H1 (cell line): ENCODE measurements around the gene TNPO3. TPM values are rescaled to one million over a fixed set of nuclear protein-coding genes. Genes with fewer than 3 reads are reported as not detected.

Experiments used
- FOSL1 ChIP-seq: IDR thresholded peaks from 2 replicates; pipeline ENCODE4 v1.6.1; 2011; ENCODE audit warnings: mild to moderate bottlenecking, low read depth, low read length, moderate library complexity; ENCODE audit not compliant: insufficient read depth
- SRF ChIP-seq: IDR thresholded peaks from 2 replicates; pipeline ENCODE4 v1.6.1; 2011; ENCODE audit warnings: mild to moderate bottlenecking, low read depth, low read length, moderate library complexity
- polyA plus RNA-seq, 7 experiments: library from polyadenylated mRNA; depleted of rRNA in 3 of 7; stranded (reverse) in 5 of 7; unstranded in 2 of 7; fragments of >200 nt in 5 of 7; fragments of 200-250 nt in 2 of 7; gene quantifications; 1 replicate in 5 of 7; 2 replicates in 1 of 7; 4 replicates in 1 of 7; pipeline versions ENCODE4 v1.2.1 to v1.2.3, GENCODE V29; 2011 to 2013; ENCODE audit warnings: missing spikeins in 2 of 7, mixed read lengths in 2 of 7
- total RNA-seq: library from RNA; stranded (reverse); fragmentation: NEBNext Ultra II Directional; extraction: Animal tissue kit (Norgen Biotek cat#: 25700); gene quantifications from 2 replicates; pipeline ENCODE4 v1.2.1, GENCODE V29; 2021
- TF ChIP-seq, protein P1 (sequence below): fragments of 300-600 bp; sonication (generic); IDR thresholded peaks from 2 replicates; pipeline ENCODE4 v1.7.1; 2012; ENCODE audit warnings: low read length, moderate library complexity, mild to moderate bottlenecking, inconsistent platforms; ENCODE audit not compliant: insufficient replicate concordance
- TF ChIP-seq, protein P2 (sequence below): IDR thresholded peaks from 2 replicates; pipeline ENCODE4 v1.6.1; 2012; ENCODE audit warnings: low read length, inconsistent platforms
- TF ChIP-seq, protein P3 (sequence below), 3 experiments: IDR thresholded peaks; 1 replicate in 2 of 3; 2 replicates in 1 of 3; pipeline versions ENCODE4 v1.5.1 to v1.6.1; 2011; ENCODE audit warnings: low read length in 3 of 3, mild to moderate bottlenecking in 3 of 3, inconsistent platforms in 2 of 3, low read depth in 1 of 3, moderate library complexity in 1 of 3; ENCODE audit not compliant: insufficient read depth in 1 of 3; ENCODE audit errors: control extremely low read depth in 1 of 3

TNPO3 gene
- total and polyA plus RNA-seq, 2 of the 8 experiments (the other 6 are each of a cell fraction or from before 2014, with no cell fraction given): 67.6 to 99.2 TPM

DNA sequence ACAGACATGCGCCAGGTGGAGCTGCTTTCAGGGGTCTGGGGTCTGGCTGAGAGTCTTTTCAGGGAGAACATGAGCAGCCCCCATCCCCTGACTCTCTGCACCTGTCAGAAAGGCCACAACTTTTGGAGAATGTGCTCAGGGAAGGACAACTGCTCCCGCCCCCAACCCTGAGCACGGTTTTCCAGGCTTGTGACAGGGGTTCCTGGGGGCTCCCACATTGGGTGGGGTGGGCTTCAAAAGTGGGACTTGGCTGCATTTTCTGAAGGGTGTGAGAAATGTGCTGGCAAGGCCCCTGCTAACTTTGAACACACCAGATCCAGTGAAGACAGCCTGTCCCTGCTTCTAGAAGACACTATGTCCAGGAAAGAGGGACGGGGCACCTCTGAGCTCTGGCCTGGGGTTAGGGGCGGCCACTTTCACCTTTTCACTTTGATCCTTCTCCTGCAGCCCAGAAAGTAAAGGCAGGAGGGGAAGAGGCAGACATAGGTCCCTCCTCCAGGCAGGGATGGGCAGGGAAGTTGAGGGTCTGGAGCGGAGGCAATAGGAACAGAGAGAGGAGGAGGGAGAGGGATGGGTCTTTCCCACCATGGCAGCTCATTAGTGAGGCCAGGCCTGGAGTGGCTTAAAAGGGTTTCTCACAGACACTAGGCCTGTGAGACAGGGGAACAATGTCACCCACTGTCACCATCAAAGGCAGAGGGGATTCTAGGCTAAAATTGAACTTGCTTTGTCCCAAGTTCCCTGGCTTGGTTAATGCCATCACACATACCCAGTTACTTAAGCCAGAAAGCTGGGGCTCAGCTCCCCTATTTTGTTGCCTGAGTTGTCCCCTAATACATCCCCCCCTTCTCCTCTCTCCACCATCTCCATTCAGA lies 145.9 kb downstream of the TNPO3 start (continued):
- TF ChIP-seq, protein P1, sequence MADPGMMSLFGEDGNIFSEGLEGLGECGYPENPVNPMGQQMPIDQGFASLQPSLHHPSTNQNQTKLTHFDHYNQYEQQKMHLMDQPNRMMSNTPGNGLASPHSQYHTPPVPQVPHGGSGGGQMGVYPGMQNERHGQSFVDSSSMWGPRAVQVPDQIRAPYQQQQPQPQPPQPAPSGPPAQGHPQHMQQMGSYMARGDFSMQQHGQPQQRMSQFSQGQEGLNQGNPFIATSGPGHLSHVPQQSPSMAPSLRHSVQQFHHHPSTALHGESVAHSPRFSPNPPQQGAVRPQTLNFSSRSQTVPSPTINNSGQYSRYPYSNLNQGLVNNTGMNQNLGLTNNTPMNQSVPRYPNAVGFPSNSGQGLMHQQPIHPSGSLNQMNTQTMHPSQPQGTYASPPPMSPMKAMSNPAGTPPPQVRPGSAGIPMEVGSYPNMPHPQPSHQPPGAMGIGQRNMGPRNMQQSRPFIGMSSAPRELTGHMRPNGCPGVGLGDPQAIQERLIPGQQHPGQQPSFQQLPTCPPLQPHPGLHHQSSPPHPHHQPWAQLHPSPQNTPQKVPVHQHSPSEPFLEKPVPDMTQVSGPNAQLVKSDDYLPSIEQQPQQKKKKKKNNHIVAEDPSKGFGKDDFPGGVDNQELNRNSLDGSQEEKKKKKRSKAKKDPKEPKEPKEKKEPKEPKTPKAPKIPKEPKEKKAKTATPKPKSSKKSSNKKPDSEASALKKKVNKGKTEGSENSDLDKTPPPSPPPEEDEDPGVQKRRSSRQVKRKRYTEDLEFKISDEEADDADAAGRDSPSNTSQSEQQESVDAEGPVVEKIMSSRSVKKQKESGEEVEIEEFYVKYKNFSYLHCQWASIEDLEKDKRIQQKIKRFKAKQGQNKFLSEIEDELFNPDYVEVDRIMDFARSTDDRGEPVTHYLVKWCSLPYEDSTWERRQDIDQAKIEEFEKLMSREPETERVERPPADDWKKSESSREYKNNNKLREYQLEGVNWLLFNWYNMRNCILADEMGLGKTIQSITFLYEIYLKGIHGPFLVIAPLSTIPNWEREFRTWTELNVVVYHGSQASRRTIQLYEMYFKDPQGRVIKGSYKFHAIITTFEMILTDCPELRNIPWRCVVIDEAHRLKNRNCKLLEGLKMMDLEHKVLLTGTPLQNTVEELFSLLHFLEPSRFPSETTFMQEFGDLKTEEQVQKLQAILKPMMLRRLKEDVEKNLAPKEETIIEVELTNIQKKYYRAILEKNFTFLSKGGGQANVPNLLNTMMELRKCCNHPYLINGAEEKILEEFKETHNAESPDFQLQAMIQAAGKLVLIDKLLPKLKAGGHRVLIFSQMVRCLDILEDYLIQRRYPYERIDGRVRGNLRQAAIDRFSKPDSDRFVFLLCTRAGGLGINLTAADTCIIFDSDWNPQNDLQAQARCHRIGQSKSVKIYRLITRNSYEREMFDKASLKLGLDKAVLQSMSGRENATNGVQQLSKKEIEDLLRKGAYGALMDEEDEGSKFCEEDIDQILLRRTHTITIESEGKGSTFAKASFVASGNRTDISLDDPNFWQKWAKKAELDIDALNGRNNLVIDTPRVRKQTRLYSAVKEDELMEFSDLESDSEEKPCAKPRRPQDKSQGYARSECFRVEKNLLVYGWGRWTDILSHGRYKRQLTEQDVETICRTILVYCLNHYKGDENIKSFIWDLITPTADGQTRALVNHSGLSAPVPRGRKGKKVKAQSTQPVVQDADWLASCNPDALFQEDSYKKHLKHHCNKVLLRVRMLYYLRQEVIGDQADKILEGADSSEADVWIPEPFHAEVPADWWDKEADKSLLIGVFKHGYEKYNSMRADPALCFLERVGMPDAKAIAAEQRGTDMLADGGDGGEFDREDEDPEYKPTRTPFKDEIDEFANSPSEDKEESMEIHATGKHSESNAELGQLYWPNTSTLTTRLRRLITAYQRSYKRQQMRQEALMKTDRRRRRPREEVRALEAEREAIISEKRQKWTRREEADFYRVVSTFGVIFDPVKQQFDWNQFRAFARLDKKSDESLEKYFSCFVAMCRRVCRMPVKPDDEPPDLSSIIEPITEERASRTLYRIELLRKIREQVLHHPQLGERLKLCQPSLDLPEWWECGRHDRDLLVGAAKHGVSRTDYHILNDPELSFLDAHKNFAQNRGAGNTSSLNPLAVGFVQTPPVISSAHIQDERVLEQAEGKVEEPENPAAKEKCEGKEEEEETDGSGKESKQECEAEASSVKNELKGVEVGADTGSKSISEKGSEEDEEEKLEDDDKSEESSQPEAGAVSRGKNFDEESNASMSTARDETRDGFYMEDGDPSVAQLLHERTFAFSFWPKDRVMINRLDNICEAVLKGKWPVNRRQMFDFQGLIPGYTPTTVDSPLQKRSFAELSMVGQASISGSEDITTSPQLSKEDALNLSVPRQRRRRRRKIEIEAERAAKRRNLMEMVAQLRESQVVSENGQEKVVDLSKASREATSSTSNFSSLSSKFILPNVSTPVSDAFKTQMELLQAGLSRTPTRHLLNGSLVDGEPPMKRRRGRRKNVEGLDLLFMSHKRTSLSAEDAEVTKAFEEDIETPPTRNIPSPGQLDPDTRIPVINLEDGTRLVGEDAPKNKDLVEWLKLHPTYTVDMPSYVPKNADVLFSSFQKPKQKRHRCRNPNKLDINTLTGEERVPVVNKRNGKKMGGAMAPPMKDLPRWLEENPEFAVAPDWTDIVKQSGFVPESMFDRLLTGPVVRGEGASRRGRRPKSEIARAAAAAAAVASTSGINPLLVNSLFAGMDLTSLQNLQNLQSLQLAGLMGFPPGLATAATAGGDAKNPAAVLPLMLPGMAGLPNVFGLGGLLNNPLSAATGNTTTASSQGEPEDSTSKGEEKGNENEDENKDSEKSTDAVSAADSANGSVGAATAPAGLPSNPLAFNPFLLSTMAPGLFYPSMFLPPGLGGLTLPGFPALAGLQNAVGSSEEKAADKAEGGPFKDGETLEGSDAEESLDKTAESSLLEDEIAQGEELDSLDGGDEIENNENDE: no peak
- TF ChIP-seq, protein P2, sequence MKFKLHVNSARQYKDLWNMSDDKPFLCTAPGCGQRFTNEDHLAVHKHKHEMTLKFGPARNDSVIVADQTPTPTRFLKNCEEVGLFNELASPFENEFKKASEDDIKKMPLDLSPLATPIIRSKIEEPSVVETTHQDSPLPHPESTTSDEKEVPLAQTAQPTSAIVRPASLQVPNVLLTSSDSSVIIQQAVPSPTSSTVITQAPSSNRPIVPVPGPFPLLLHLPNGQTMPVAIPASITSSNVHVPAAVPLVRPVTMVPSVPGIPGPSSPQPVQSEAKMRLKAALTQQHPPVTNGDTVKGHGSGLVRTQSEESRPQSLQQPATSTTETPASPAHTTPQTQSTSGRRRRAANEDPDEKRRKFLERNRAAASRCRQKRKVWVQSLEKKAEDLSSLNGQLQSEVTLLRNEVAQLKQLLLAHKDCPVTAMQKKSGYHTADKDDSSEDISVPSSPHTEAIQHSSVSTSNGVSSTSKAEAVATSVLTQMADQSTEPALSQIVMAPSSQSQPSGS: no peak
- TF ChIP-seq SRF (no peak), FOSL1 (no peak)
- TF ChIP-seq, protein P3, sequence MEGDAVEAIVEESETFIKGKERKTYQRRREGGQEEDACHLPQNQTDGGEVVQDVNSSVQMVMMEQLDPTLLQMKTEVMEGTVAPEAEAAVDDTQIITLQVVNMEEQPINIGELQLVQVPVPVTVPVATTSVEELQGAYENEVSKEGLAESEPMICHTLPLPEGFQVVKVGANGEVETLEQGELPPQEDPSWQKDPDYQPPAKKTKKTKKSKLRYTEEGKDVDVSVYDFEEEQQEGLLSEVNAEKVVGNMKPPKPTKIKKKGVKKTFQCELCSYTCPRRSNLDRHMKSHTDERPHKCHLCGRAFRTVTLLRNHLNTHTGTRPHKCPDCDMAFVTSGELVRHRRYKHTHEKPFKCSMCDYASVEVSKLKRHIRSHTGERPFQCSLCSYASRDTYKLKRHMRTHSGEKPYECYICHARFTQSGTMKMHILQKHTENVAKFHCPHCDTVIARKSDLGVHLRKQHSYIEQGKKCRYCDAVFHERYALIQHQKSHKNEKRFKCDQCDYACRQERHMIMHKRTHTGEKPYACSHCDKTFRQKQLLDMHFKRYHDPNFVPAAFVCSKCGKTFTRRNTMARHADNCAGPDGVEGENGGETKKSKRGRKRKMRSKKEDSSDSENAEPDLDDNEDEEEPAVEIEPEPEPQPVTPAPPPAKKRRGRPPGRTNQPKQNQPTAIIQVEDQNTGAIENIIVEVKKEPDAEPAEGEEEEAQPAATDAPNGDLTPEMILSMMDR (IDR thresholded peaks at IDR 0.05; ENCODE audit: control extremely low read depth in 1 of 3, insufficient read depth in 1 of 3, low read depth in 1 of 3, low read length in 3 of 3): no peak
